HG02588 (cell line): ENCODE results near the gene OPRL1.
A peak's percentile ranks its signal among the peaks of the same experiment; 100 is the strongest.

Experiments used
- ATAC-seq: cut with Tn5 transposase; IDR thresholded peaks from one replicate; pipeline ENCODE4 v1.9.1; 2021; ENCODE audit warnings: mild to moderate bottlenecking, moderate library complexity; ENCODE audit not compliant: unreplicated experiment

Gene OPRL1

DNA sequence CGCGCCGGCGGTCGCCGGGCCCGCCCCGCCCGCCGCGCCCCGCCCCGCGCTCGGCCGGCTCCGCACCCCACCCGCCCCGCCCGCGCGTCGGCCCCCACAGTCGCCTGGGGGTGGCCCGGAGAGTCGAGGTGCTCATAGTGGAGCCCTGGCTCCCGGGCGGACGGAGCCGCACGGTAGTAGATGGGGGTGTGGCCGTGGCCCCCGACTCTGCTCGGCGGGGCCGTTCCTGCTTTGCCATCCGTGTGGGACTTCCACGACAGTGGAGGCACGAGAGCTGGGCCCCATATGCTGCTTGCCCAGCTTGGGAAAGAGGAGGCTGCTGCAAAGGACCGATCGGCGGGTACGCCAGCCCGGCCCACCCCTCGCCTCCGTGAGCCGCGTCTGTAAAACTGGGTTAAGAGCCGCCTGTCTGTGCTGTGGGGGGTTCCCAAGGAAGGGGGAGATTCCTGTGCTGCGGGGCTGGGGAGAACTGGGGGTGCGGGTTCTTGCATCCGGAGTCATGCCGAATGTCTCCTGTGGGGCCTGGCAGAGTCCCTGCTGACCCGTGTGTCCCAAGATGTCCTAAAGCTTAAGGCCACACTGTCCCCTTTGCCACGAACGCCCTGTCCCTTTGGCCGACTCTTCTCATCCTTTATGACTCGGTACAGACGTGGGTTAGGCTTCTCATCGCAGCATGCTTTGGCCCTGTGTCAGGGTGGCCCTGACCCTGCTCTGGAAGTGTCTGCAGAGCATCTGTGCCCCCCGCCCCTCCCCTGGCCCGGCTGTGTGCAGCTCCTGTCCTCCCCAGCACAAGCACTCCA lies at the start of gene OPRL1:
Gene OPRL1 (plus strand): TSS at position 70 of the 800 bp plus-strand sequence. CDS start 12,639 bp downstream, outside the sequence.
- no peak for ATAC-seq

DNA sequence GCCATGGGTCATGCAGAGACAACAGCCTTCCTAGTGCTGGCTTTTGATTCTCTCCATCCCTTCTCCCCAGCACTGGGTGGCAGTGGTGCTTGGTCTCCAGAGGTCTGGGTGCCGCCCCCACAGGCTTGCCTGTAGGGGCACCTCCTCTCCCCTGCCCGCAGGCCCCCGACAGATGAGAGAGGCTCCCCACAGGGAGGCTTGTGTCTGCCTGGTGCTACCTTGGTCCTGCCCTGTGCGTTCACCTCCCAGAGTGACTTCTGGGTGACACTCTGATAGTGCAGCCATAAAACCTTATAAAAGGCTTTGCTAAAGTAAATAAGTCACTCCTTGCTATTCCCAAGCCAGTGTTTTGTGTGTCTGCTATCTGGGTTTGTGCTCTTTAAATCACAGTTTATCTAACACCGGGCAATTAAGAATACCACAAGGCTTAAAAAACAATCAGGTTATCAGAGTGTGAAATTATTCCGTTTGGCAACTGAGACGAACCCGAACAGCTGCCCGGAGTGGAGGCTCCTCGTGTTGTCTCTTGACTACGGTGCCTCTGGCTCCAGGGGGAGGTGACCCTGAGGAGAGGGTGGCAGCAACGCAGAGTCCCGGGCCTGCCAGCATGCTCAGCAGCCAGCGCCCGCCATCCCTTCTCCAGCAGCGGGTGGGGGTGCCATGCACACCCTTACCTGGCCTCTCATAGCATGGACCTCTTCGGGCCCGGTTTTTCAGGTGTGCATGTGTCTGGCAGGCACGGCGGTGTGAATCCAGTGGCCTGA lies 49.3 kb upstream of the OPRL1 start:
- no peak for ATAC-seq

GRCh38 chr20:64031822-64032314 lies 48.0 kb upstream of the OPRL1 start:
- no peak for ATAC-seq

DNA sequence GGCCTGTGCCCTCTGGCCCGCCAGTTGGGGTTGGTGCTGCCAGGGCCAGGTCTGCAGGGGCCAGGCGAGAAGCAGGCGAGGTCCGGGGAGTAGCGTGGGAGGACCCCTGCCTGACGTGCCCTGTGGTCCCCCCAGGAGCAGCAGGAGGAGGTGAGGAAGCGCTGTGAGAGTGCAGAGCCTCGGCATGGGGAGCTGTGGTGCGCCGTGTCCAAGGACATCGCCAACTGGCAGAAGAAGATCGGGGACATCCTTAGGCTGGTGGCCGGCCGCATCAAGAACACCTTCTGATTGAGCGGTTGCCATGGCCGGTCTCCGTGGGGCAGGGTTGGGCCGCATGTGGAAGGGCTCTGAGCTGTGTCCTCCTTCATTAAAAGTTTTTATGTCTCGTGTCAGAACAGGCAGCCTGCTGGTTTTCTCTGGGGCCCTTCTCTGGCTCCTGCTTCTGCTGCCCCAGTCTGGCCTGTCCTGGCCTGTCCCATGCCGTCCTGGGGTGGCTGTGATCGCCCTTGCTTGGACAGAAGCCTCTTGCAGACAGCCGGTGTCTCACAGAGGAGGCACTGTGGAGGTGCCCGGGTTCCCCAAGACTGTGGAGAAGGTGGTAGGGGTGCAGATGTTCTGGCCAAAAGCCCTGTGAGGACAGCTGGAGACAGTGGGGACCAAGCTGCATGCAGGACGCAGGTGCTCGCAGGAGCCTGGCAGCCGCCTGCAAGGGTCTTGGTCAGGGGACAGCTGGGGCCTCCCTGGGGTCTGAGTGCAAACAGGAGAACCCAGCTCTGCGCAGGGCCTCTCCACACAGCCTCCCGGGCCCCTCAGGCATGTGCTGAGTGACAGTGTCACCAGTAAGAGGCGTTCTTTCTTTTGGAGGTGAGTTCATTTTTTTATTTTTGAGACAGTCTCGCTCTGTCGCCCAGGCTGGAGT lies 46.9 kb upstream of the OPRL1 start:
- ATAC-seq, result no peak

DNA sequence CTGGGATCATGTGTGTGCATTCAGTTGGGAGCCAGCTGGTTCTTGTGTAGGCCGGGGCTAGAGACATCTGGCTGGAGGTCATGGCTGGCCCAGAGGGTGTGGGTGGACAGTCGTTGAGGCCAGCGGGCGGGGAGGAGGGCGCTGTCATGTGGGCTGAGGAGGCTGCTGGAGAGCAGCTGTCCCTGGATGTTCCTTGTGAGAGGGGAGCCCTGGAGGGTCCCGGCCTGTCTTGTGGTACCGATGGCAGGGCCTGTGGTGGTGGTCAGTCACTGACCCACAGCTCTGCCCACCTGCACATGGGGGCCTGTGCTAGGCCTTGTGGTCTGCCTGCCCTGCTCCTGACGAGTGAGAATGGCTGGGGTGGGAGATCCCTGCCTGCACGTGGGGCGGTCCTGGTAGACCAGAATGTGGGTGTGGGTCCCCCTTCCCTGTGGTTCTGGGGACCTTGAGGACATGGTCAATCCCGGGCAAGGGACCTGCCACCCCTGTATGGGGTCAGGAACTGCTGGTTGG lies 45.8 kb upstream of the OPRL1 start:
- no peak for ATAC-seq

GRCh38 chr20:64035066-64035932 lies 44.6 kb upstream of the OPRL1 start:
- no peak for ATAC-seq

DNA sequence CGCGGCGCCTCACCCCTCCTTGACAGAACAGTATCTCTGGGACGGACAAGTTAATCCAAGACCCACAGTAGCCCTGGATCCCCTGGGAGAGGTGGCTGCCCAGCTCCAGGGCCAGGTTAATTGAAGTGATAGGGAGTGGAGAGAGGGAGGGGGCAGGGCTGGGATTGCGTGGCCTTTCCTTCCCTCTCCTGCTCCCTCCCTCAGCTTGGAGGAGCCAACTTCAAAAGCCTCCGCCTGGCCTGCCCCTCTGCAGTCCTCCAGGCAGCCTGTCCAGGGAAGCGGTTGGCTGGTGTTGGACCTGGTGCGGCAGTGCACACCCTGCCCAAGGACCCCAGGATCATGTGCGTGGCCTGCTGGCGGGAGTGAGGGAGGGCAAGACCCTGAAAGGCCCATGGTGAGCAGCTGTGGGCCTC lies 43.9 kb upstream of the OPRL1 start, which contains the start of gene C20orf204:
Gene C20orf204 (plus strand): TSS at position 250 of the 413 bp plus-strand sequence. CDS start 142 bp downstream, at position 392.
- no peak for ATAC-seq

GRCh38 chr20:64036346-64037198 lies 43.3 kb upstream of the OPRL1 start:
- no peak for ATAC-seq

DNA sequence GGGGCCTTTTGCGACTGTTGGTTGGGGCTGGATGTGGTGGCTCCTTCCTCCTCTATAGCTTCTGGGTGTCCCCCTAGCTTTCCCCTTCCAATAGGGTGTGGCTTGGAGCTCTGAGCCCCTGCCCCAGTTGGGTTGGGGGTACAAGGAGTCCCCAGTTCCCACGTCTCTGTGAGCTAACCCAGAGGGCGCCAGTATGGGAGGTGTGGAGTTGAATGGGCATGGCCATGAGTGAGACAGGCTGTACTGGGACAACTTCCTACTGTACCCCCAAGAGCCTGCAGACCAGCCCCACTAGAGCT lies 42.7 kb upstream of the OPRL1 start:
- no peak for ATAC-seq

GRCh38 chr20:64037498-64038213 lies 42.2 kb upstream of the OPRL1 start:
- no peak for ATAC-seq

- peak; percentile 20 for ATAC-seq
Measured at GRCh38 chr20:64038224-64038564, 41.7 kb upstream of the OPRL1 start.

DNA sequence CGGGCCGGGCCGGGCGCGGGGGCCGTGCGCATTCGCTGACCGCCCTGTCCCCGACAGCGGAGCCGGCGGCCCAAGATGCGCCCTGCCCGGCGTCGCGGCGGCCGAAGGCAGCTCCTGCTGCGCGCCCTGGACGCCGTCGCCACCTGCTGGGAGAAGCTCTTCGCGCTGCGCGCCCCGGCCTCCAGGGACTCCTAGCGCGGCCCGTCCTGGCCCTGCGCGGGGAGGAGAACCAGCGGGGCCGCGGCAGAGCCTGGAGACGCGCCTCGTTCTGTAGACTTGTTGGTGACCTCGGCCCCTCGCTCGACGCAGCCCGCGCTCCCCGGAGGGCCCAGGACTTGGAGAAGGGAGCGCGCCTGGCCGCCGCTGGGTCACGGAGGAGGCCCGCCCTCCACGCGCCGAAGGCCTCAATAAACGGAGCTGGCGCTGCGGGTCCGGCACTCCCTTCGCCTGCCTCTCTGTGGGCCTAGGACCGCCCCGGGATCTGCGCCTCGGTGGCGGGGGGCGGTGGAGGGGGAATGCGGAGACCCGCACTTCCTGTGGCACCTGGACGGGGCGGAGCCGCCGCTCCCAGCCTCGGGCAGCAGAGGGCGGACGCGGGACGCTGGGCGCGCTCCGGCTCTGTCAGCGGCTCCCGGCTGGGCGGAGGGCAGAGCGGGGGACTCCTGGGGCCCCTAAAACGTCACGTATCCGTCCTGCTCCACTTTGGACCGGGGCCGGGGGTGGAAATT lies 41.2 kb upstream of the OPRL1 start:
- ATAC-seq, result peak; percentile 54

- ATAC-seq, result no peak
Measured at GRCh38 chr20:64039293-64040160, 40.4 kb upstream of the OPRL1 start.

DNA sequence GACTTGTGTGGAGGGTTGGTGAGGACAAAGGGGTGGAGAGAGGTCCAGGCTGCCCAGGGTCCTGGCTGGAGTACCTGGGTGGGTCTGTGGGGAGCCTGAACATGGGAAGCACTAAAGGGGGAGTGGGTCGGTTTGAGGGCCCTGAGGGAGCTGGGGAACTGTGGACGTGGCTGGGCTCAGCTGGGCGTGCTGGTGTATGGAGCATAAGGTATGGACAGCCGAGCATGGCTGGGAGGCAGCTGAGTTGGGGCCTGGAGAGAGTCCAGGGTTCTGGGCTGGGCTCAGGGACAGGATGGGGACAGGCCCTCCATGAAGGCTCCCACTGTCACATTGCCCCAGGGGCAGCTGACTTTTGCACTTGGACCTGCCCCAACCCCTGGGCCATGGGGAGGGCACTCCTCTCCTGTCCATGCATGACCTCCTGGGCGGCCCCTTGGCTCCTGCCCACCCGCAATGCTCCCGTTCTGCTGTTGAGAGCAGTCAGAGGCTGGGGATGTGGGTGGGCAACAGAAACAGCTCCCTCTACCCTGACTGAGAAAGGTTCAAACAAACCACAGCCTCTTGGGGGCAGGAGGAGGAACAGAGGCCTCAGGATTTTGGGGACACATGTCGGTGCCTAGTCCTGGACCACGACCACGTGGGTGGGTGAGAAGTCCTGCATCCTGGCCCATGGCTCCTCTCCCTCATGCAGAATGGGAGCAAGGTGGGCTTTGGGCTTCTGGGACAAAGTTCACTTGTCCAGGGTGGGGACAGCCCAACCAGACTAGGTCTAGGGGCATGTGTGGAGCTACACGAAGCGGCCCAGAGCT lies 39.4 kb upstream of the OPRL1 start:
- no peak for ATAC-seq

DNA sequence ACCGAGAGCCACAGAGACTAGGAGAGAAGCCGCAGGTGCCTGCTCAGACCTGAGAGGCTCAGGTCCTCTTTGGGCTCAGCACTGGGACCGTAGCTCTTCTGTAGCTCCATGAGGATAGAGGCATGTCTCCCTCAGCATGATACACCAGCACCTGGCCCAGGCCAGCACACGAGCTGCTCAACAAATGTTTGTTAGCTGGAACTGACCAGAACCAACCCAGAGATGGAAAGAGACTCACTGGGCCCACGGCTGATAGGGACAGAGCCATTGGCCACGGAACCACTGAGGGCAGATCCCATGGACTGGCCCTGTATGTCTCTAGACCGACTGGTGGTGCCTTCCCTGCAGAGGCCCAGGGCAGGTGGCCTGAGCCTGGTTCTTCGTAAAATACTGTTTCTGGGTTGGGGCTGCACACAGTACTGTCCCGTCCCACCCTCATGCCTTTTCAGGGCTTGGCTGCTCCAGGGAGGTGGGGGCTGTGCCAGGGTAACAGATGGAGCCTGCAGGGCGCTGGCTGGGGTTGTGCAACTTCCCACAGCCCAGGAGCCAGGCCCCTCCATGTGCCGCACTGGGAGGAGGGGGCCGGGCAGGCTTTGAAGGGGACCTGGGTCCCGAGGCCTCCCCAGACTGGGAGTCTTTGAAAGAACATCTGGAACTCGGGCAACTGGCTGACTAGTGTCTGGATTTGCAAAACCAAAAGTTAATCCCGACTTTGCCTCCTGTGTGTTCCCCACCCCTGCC lies 38.7 kb upstream of the OPRL1 start:
- no peak for ATAC-seq
